Inflammatory macrophage treated with lipopolysaccharide for 4 hours (primary cell): ENCODE data around the gene CADPS2.

Source experiments
- DNase-seq: peaks from one replicate; pipeline ENCODE4 v3.0.0-alpha.2; 2020

CADPS2 gene

DNA sequence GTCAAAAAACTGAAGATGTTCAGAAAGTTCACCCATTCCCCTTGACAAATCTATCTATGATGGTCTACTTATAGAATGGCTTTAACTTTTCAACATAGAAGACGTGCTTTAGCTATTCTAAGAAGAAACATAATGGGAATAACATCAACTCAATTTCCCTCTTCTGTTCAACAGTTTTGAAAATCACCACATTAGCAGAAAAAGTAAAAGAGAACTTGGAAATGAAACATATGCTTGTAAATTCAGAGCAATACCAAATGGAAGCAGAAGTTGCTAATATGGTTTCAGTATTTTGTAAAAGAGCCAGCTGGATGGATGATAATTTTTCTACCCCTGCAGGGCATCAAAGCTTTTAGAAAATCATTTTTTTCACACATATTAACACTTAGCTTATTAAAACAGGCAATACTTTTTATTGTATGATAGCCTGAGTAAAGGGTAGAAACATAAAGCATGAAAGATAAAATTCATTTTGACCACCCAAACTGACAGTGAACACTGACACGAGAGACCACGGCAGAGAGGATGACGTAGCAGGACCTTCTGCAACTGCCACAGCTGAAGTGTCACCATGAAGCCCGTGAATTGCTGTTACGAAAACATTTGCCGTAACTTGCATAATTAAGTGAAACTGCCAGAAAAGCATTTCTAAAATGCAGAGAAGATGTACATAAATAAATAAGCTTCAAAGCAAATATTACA lies 542.5 kb downstream of the CADPS2 start:
- DNase-seq: no peak

- no peak for DNase-seq
Observed at GRCh38 chr7:122340427-122340826, 545.8 kb downstream of the CADPS2 start.

- DNase-seq: no peak
Observed at GRCh38 chr7:122339145-122339904, 546.9 kb downstream of the CADPS2 start.

- no peak for DNase-seq
Observed at GRCh38 chr7:122337011-122337410, 549.2 kb downstream of the CADPS2 start.

DNA sequence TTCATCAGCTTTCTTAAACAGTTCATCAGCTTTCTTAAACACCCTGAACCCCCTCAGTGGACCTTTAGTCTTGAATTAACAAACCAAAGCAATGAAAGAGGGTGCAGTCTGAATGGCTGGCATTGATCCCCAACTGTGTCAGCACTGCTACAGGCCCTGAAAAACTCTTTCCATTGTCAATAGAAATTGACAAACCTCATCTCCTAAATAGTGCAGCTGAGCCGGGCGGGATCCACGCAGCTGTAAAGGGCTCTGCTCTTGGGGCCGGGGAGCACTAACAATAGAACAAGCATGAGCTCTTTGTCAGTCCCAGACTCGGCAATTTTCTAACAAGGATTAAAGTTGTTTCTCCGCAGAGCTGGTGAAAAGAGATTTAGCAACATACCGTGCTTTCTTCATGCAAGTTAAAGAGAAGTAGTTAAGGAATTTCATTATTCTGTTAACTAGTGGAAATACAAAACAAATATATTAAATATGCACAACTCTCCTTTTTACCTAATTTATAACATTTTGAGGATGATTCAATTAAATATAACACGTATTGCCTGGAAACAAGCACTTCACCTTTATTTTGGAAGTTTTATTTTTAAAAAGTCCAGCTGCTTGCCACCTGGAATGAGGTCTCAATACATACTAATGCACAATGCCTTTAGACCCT lies 557.0 kb downstream of the CADPS2 start:
- DNase-seq: no peak

- DNase-seq: no peak
Observed at GRCh38 chr7:122327969-122328368, 558.3 kb downstream of the CADPS2 start.

- no peak for DNase-seq
Observed at GRCh38 chr7:122316467-122317388, 569.5 kb downstream of the CADPS2 start.

DNA sequence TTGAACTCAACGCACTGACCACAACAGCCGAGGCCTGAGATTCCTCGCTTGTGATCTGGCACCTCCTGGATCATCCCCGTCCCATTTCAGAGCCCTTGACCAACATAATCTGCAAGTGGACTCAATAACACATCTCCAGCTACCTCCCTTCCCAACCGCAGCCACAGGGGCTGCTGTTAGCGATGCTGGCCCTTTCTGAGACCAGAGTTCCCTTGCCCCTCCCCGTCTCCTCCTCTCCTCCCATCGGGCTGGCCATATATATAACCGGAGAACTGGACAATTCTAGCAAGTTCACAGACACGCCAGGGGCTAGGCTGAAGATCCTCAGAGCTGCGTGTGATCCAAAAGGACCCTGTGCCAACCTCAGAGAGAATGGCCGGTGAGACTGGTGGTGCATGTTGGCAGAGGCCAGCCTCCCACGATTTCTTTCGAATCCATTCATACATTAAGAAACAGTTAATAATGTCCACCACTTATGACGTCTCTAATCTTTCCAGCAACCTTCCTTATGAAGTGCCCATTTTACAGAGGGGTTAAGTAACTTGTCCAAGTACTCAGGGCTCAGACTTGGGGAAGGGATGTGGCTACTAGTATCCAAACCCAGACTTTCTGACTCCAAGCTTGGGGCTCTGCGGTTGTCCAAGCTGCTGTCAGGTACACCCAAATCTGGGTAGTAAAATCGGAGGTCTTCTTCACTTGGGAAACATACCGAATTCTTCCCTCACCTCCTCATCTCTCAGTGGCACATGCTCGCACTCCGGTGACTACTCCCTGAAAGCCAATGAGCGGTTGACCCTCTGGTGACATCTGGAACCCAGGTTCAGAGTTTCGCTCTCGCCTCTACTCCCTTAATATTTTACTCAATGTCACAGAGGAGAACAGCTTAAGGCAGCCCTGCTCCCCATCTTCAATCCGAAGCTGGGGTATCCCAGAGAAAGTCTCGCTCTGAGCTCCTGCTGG lies 570.5 kb downstream of the CADPS2 start:
- no peak for DNase-seq

- no peak for DNase-seq
Observed at GRCh38 chr7:122314284-122314683, 572.0 kb downstream of the CADPS2 start.

DNA sequence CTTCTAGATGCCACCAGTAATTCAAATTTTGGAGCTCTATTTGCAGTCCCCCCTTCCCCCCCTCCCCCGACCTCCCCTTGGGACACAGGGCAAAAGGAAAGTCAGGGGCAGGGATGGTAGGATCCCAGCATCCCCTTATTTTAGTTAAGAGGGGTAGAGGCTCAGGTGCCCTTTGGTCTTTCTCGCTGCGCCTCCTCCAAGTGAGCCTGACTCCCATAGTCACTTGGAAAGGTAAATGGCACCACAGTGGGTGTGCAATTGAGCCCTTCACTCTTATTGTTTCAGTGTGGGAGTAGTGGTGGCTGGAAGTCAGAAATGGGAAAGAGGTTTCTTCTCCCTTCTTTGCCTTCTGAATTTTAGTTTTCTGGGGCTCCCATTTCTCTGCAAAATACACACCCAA lies 573.5 kb downstream of the CADPS2 start:
- no peak for DNase-seq

DNA sequence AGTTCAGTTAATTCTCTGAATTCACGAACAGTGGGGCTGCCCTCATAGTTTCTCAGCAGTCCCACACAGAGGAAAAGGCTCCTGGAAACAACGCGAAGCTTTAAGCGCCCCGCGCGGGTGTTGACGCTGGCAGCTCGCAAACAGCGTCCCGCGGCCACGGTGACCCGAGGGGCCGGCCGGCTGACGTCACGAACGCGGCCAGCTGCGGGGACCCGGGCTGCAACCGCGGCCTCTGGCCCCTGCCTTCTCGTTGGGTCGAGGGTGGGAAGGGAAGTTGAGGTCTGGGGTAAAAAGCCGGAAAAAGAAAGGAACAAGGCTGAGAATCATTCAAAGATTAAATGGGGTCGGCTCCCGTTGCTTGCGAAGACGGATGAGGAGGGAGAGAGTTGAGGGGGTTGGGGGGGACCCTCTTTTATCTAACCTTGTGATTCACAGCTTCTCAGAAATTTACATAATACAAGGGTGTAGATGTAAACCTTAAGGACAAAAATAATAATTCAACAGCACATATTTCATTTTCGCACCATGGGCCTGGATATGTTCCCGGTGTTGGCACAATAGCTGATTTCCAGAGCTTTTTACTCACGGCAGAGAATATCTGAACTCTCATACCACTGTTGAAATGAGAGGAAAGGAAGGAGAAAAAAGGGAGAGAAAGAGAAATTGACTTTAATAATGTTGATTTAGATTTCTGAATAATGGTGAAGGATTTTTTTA lies 574.4 kb downstream of the CADPS2 start:
- no peak for DNase-seq

GRCh38 chr7:122311050-122311700 lies 575.1 kb downstream of the CADPS2 start:
- no peak for DNase-seq

DNA sequence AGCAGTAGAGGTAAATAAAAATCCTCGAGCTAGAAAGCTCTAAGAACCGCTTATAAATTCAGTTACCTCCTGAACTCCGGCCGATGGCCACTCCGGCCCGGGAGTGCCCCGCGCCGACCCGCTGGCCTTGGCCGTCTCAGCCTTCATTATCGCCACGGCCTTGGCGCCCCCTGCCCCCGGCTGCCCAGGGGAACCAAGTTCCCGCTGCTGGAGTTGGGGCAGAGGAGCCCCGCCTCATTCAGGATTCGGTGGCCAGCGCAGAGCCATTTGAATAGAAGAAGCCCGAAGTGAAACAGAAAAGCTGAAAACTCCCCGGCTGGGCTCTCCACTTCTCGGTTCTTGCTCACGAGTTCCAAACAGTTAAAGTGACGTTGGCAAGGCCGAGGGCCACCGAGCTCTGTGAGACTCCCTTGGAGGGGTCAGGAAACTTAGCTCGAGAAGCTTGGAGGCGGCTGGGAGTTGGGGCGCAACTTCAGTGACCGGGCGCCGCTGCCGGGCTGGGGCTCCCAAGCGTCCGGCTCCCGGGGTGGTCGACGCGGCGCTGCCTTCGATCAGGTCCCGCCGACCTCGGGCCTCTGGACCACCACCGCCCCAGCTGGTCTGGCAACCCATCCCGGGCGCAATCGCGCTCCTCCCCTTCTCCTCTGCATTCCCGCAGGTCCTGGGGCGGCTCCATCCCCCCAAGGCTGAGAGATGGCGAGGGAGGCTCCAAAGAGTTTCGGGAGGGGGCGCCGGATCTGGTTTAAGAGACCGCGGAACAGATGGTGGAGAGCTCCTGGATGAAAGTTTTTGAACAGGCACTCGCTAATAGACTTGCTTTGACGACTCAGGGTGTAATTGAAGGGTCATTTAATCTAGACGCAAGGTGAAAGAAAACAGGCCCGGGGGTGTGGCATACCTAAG lies 575.9 kb downstream of the CADPS2 start:
- DNase-seq: no peak

DNA sequence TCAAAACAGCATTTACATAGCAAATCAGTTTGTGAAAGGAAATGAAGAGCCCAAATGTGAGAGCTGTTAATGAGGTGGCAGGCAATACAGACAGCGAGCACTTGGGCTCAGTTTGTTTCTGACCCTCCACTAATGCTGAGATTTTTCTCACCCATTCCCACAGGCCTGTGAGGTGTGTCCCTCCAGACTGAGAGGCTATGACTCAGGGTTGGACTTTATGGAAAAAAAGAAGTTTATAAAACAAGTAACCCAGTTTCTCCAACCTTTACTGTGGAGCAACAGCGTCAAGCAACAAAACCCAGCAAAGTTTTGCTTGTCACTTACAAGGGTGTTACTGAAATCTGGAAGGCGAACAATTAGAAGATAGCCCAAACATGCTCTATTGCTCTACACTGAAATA lies 576.8 kb downstream of the CADPS2 start:
- DNase-seq: no peak

DNA sequence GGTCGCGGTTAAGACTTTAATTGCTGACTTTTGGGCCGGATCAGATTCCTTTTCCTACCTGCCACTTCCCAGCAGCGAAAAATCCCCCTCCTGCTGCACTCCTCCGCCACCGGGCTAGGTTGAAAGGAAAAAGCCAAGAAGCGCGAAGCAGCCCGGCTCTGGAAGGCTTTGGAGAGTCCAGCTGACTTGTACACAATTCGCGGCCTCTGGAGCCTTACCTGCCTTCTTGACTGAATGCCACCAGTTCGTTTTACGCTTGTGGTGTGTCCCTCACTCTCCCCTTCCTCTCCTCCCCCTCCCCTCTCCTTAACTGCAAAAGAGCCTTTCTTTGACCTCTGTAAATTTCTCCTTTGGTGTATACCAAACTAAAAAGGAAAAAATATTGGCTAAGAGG lies 579.0 kb downstream of the CADPS2 start:
- DNase-seq: no peak

DNA sequence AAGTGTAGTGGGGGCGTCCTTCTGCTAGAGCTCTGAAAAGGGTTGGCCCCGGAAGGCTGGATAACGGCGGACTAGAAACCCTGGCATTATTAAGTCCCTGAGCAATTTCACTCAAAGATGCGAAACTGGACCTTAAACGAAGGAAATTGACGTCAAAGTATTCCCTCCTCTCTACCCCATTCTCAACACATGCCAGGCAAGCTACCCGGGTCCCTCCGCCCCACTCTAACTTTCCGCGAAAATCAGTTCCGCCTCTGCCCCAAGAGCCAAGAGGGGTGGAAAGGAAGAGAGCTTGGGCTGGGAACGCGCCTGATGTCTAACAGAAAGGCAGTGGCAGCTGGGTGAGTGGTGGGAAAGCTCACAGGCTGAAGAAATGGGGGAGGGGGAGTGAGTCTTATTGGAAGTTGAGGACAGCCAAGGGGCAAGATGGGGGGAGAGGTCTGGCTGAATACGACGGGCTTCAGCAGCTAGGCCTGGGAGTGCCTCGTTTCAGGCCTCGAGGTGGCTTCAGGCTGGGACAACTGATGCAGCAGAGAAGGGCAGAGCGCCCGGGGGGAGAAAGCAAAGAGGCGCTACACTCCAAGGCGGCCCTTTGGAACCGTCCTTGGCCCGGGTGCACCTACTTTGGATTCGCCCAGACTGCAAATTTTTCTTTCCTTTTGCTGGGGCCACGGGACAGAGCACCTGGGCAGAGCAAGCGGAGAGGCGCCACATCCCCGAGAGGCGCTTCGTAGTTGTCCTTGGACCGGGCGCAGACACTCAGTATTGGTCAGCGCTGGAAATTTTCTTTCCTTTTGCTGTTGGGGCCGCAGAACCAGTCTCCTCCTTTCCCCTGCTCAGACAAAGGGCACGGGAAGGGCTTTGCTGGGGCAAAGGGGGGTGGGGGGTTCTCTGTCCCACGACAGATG lies 579.7 kb downstream of the CADPS2 start:
- DNase-seq: no peak

- DNase-seq: no peak
Observed at GRCh38 chr7:122305475-122306319, 580.6 kb downstream of the CADPS2 start.
